IPS-18c (cell line): Measurements from ENCODE around the gene VWA5A.
"Not testable (repeated sequence)": the region's sequence is repeated elsewhere in the genome, so short reads cannot be mapped to it uniquely, and the experiment has no call there.

Experiments
- H3K4me3 ChIP-seq: 2 replicates; pipeline ENCODE4 v1.7.0; 2013; ENCODE audit warnings: low read depth, mild to moderate bottlenecking, low read length, moderate library complexity; ENCODE audit not compliant: insufficient read depth
- H3K9me3 ChIP-seq: one replicate; pipeline ENCODE4 v1.6.1; 2013; ENCODE audit warnings: mild to moderate bottlenecking, low read length, moderate library complexity; ENCODE audit not compliant: control insufficient read depth, insufficient read depth

Gene VWA5A

GRCh38 chr11:124143034-124143433 is 27.8 kb downstream of the VWA5A start:
- Histone ChIP-seq H3K9me3 (no peaks in the 10 kb centered on the region), H3K4me3 (no peak overlapping the region)

GRCh38 chr11:124147951-124148350 is 32.7 kb downstream of the VWA5A start:
- Histone ChIP-seq H3K4me3 (no peak overlapping the region), H3K9me3 (no peaks in the 10 kb centered on the region)

- no peak overlapping the region for H3K4me3 ChIP-seq
Observed at GRCh38 chr11:124150684-124151083, 35.4 kb downstream of the VWA5A start.

GRCh38 chr11:124152770-124153407 is 37.6 kb downstream of the VWA5A start:
- no peak overlapping the region for H3K4me3 ChIP-seq

More at GRCh38 chr11:124150684-124151083, 35.4 kb downstream of the VWA5A start:
- no peaks in the 10 kb centered on the region for H3K9me3 ChIP-seq

GRCh38 chr11:124153821-124154220 is 38.6 kb downstream of the VWA5A start:
- no peak overlapping the region for H3K4me3 ChIP-seq

More at GRCh38 chr11:124152770-124153407, 37.6 kb downstream of the VWA5A start:
- H3K9me3 ChIP-seq: no peaks in the 10 kb centered on the region

GRCh38 chr11:124159481-124159880 is 44.2 kb downstream of the VWA5A start:
- H3K9me3 ChIP-seq: no peaks in the 10 kb centered on the region
- H3K4me3 ChIP-seq: no peak overlapping the region

More at GRCh38 chr11:124153821-124154220, 38.6 kb downstream of the VWA5A start:
- H3K9me3 ChIP-seq: no peaks in the 10 kb centered on the region

- no peaks in the 10 kb centered on the region for H3K9me3 ChIP-seq
- no peak overlapping the region for H3K4me3 ChIP-seq
Observed at GRCh38 chr11:124160986-124161385, 45.7 kb downstream of the VWA5A start.

GRCh38 chr11:124167826-124168231 is 52.6 kb downstream of the VWA5A start:
- Histone ChIP-seq H3K9me3 (no peaks in the 10 kb centered on the region), H3K4me3 (no peak overlapping the region)

- Histone ChIP-seq H3K4me3 (no peak overlapping the region), H3K9me3 (no peaks in the 10 kb centered on the region)
Observed at GRCh38 chr11:124168796-124169195, 53.5 kb downstream of the VWA5A start.

GRCh38 chr11:124170315-124170714 is 55.1 kb downstream of the VWA5A start:
- not testable (repeated sequence) for H3K9me3 ChIP-seq, H3K4me3 ChIP-seq

GRCh38 chr11:124170801-124171586 is 55.7 kb downstream of the VWA5A start:
- H3K9me3 ChIP-seq: no peaks in the 10 kb centered on the region
- no peak overlapping the region for H3K4me3 ChIP-seq

- Histone ChIP-seq H3K9me3 (no peaks in the 10 kb centered on the region), H3K4me3 (no peak overlapping the region)
Observed at GRCh38 chr11:124172101-124172500, 56.9 kb downstream of the VWA5A start.

GRCh38 chr11:124172599-124172998 is 57.3 kb downstream of the VWA5A start:
- no peak overlapping the region for H3K4me3 ChIP-seq
- no peaks in the 10 kb centered on the region for H3K9me3 ChIP-seq

- no peaks in the 10 kb centered on the region for H3K9me3 ChIP-seq
- H3K4me3 ChIP-seq: no peak overlapping the region
Observed at GRCh38 chr11:124174001-124174583, 58.8 kb downstream of the VWA5A start.

- H3K4me3 ChIP-seq: no peak overlapping the region
- H3K9me3 ChIP-seq: no peaks in the 10 kb centered on the region
Observed at GRCh38 chr11:124176925-124177715, 61.9 kb downstream of the VWA5A start.

GRCh38 chr11:124179310-124179709 is 64.1 kb downstream of the VWA5A start:
- Histone ChIP-seq H3K9me3 (no peaks in the 10 kb centered on the region), H3K4me3 (no peak overlapping the region)

GRCh38 chr11:124183068-124183467 is 67.8 kb downstream of the VWA5A start, which contains the start of gene OR10D3:
TSS of gene OR10D3 (plus strand) at chr11:124183345. CDS start at chr11:124185270, 1,925 bp downstream.
- no peaks in the 10 kb centered on the region for H3K9me3 ChIP-seq

More at GRCh38 chr11:124183068-124183467, 67.8 kb downstream of the VWA5A start, which contains the start of gene OR10D3:
- H3K4me3 ChIP-seq: no peak within 1 kb of the TSS
